GM12878 (cell line): ENCODE results near the gene PIWIL4. TPM values are rescaled to one million over a fixed set of nuclear protein-coding genes. Genes with fewer than 3 reads are reported as not detected.

ENCODE experiments used
- ATAC-seq: fragments of 200-7000 bp; cut with Tn5 transposase; 3 replicates; pipeline ENCODE4 v1.9.1; 2020; ENCODE audit warnings: mild to moderate bottlenecking, moderate library complexity
- BruUV-seq: library from RNA; stranded (reverse); fragments of 400-500 nt; replicated peaks from 2 replicates; lab custom pipeline; 2021; lab: Mats Ljungman, UMichigan
- CTCF ChIA-PET: fragments of 300-600 bp; sonication (Branson Sonifier 250); formaldehyde crosslinking; extraction: SDS; loops from one replicate; lab custom pipeline; 2021; ENCODE audit warnings: inconsistent platforms; lab: Yijun Ruan, JAX
- POLR2A ChIA-PET: fragments of 350-600 bp; formaldehyde crosslinking; extraction: SDS; loops from one replicate; lab custom pipeline; 2021; ENCODE audit warnings: inconsistent platforms; lab: Charles Lee
- RAD21 ChIA-PET: fragments of 300-600 bp; sonication (Branson Sonifier 250); formaldehyde crosslinking; loops from one replicate; lab custom pipeline; 2023; ENCODE audit warnings: antibody characterized with exemption; ENCODE audit not compliant: unreplicated experiment; lab: Charles Lee
- SMC1A ChIA-PET: fragments of 300-600 bp; sonication (Branson Sonifier 250); formaldehyde crosslinking; loops from one replicate; lab custom pipeline; 2023; ENCODE audit not compliant: unreplicated experiment, uncharacterized antibody; lab: Charles Lee
- DNase-seq: peaks from one replicate; pipeline ENCODE4 v3.0.0-alpha.2; 2011; ENCODE audit warnings: low read depth, low spot score
- FAIRE-seq: peaks from 3 replicates; lab custom pipeline; 2011; peaks lifted over from hg19 to GRCh38; lab: Jason Lieb, UNC
- H2AFZ ChIP-seq: 2 replicates; pipeline ENCODE4 v1.6.0; 2011; ENCODE audit warnings: low read depth, low read length, control low read depth; ENCODE audit not compliant: control insufficient read depth
- H3K27ac ChIP-seq: 2 replicates; pipeline ENCODE4 v1.5.1; 2011; ENCODE audit warnings: control low read depth; ENCODE audit not compliant: control insufficient read depth, insufficient read depth
- H3K27me3 ChIP-seq, 2 experiments: replicated peaks in 1 of 2; 2 replicates each; pipeline versions ENCODE4 v1.6.0 to v1.6.1; 2011; ENCODE audit warnings: low read length in 1 of 2; ENCODE audit not compliant: control insufficient read depth in 2 of 2, insufficient read depth in 2 of 2
- H3K36me3 ChIP-seq, 2 experiments: 2 replicates each; pipeline ENCODE4 v1.5.1; 2011; ENCODE audit warnings: low read length in 1 of 2; ENCODE audit not compliant: control insufficient read depth in 2 of 2, insufficient read depth in 2 of 2
- H3K4me1 ChIP-seq: 2 replicates; pipeline ENCODE4 v1.6.1; 2011; ENCODE audit warnings: mild to moderate bottlenecking, low read length, moderate library complexity, mixed read lengths; ENCODE audit not compliant: control insufficient read depth, insufficient read depth
- H3K4me2 ChIP-seq: 2 replicates; pipeline ENCODE4 v1.6.0; 2011; ENCODE audit warnings: control low read depth; ENCODE audit not compliant: control insufficient read depth, insufficient read depth
- H3K4me3 ChIP-seq: fragments of 200-600 bp; sonication (generic); 2 replicates; pipeline ENCODE4 v1.5.1; 2016
- H3K79me2 ChIP-seq: 2 replicates; pipeline ENCODE4 v1.6.0; 2011; ENCODE audit warnings: low read length; ENCODE audit not compliant: control insufficient read depth, insufficient read depth
- H3K9ac ChIP-seq: 2 replicates; pipeline ENCODE4 v1.8.0; 2011; ENCODE audit warnings: low read length, control low read depth, mixed read lengths; ENCODE audit not compliant: control insufficient read depth, insufficient read depth
- H3K9me3 ChIP-seq: replicated peaks from 3 replicates; pipeline ENCODE4 v1.5.1; 2011; ENCODE audit warnings: mild to moderate bottlenecking, low read length; ENCODE audit not compliant: control insufficient read depth, insufficient read depth
- H4K20me1 ChIP-seq: 2 replicates; pipeline ENCODE4 v1.6.0; 2011; ENCODE audit not compliant: control insufficient read depth, insufficient read depth
- E2F8 ChIP-seq: fragments of 450-650 bp; IDR thresholded peaks from 2 replicates; pipeline ENCODE4 v1.6.1; 2018; ENCODE audit warnings: mild to moderate bottlenecking, low read depth, moderate library complexity; ENCODE audit not compliant: partially characterized antibody
- ESRRA ChIP-seq: IDR thresholded peaks from 2 replicates; pipeline ENCODE4 v1.6.1; 2012; ENCODE audit warnings: mild to moderate bottlenecking, low read length, improper control_type of control experiment
- PKNOX1 ChIP-seq: fragments of 450-650 bp; IDR thresholded peaks from 2 replicates; pipeline ENCODE4 v1.6.1; 2016; ENCODE audit warnings: mild to moderate bottlenecking
- TAF1 ChIP-seq: IDR thresholded peaks from 2 replicates; pipeline ENCODE4 v1.6.1; 2011; ENCODE audit warnings: mild to moderate bottlenecking, low read depth, low read length, borderline replicate concordance
- ZNF207 ChIP-seq: fragments of 450-650 bp; IDR thresholded peaks from 2 replicates; pipeline ENCODE4 v1.6.1; 2014; ENCODE audit warnings: antibody characterized with exemption, mild to moderate bottlenecking, borderline replicate concordance
- ZNF274 ChIP-seq: IDR thresholded peaks from one replicate; pipeline ENCODE4 v1.8.0; 2011; ENCODE audit not compliant: insufficient read length, insufficient read depth
- WGBS: methylation state at CpG from one replicate; pipeline ENCODE4 v1.1.6; 2016; ENCODE audit warnings: low lambda C conversion rate; ENCODE audit not compliant: insufficient replicate concordance, insufficient coverage; ENCODE audit errors: missing lambda C conversion rate; 5-methylcytosine and 5-hydroxymethylcytosine counted together
- in situ Hi-C: fragments of 300-500 bp; cut with MboI; formaldehyde crosslinking; loops from 9 replicates; pipeline ENCODE4 v1.14.3; 2018; ENCODE audit warnings: mixed read lengths
- intact Hi-C: fragments of 100-400 bp; cut with micrococcal nuclease; formaldehyde crosslinking; loops from one replicate; pipeline ENCODE4 v1.14.2; 2022; ENCODE audit not compliant: unreplicated experiment
- polyA plus RNA-seq, 11 experiments: library from polyadenylated mRNA; depleted of rRNA in 4 of 11; unstranded in 6 of 11; stranded (reverse) in 5 of 11; fragments of >200 nt; fragmentation: Nextera tagmentation in 4 of 11; fragmentation: Illumina TruSeq in 1 of 11; extraction: Ambion mirVana in 4 of 11; extraction: Trizol in 1 of 11; gene quantifications; 1 replicate in 1 of 11; 2 replicates in 10 of 11; pipeline versions ENCODE4 v1.2.1 to v1.2.3, GENCODE V29; 2011 to 2016; ENCODE audit warnings: inconsistent platforms in 2 of 11, missing spikeins in 2 of 11, low read depth in 1 of 11
- total RNA-seq, 4 experiments: library from RNA; depleted of rRNA in 3 of 4; stranded (reverse); fragments of >200 nt in 3 of 4; fragmentation: Illumina TruSeq in 1 of 4; extraction: Trizol in 1 of 4; gene quantifications; 2 replicates each; pipeline versions ENCODE4 v1.2.1 to v1.2.3, GENCODE V29; 2013 to 2021

PIWIL4 gene
- total and polyA plus RNA-seq, 10 of the 15 experiments (the other 5 are each of a cell fraction or from before 2014, with no cell fraction given) = 0.23 to 13.3 (median 0.47) TPM

GRCh38 chr11:94560834-94561233 is 6.3 kb upstream of the PIWIL4 start:
- ATAC-seq (no peak), DNase-seq (no peak), FAIRE-seq (no peak)
- Histone ChIP-seq H3K27me3 (no peaks in the 10 kb centered on the region), H3K9ac (no peak overlapping the region), H3K27ac (no peak overlapping the region), H3K79me2 (no peaks in the 10 kb centered on the region), H3K4me2 (no peak overlapping the region), H3K4me3 (no peak overlapping the region), H3K36me3 (no peaks in the 10 kb centered on the region), H3K9me3 (no peaks in the 10 kb centered on the region), H2AFZ (no peak overlapping the region), H3K4me1 (no peaks in the 10 kb centered on the region), H4K20me1 (no peaks in the 10 kb centered on the region)
- SMC1A ChIA-PET = interaction anchor here (1.3 kb wide), 1 partner anchor 27 kb away, joined by 3 read pairs; no protein-coding TSS in a partner anchor
- in situ Hi-C loops (no loop called here), intact Hi-C loops (no loop called here)
- no peak for TF ChIP-seq E2F8
- no peak for TF ChIP-seq ESRRA
- TF ChIP-seq PKNOX1 = no peak
- no peak for TF ChIP-seq ZNF274
- TF ChIP-seq ZNF207 = no peak
- TF ChIP-seq TAF1 = no peak
- POLR2A ChIA-PET = no interaction called here
- CTCF ChIA-PET = interaction anchor here (1.3 to 3.2 kb wide), 3 partner anchors 13 to 56 kb away, joined by 3 to 12 read pairs (median 9); no protein-coding TSS in a partner anchor
- BruUV-seq = no TSS peak
- 100% methylated on average over 2 of the region's 3 CpGs for WGBS
- RAD21 ChIA-PET = interaction anchor here (1.0 kb wide), 1 partner anchor 41 kb away, joined by 4 read pairs; no protein-coding TSS in a partner anchor
